Heart right ventricle (tissue), 16 donors: Measurements from ENCODE around the gene DNASE1L1. TPM values are rescaled to one million over a fixed set of nuclear protein-coding genes. Genes with fewer than 3 reads are reported as not detected.

Experiments used
- ATAC-seq, 8 donors: fragments of 200-7000 bp; cut with Tn5 transposase; one replicate each; pipeline ENCODE4 v1.9.1; 2020; ENCODE audit warnings: mild to moderate bottlenecking in 8 of 8, moderate library complexity in 8 of 8, moderate number of reproducible peaks in 1 of 8
- DNase-seq, 2 donors: peaks; one replicate each; pipeline ENCODE4 v3.0.0-alpha.2; 2020
- H3K27ac ChIP-seq, 10 donors: fragments of 200-600 bp; sonication (generic) in 2 of 10; one replicate each; pipeline versions ENCODE4 v1.5.0 to v1.8.0; 2020 to 2022; ENCODE audit warnings: mild to moderate bottlenecking in 3 of 10
- H3K27me3 ChIP-seq, 7 donors: fragments of 200-600 bp; one replicate each; pipeline ENCODE4 v1.8.0; 2021 to 2022; ENCODE audit warnings: mild to moderate bottlenecking in 2 of 7
- H3K36me3 ChIP-seq, 9 donors: fragments of 200-600 bp; sonication (generic) in 1 of 9; one replicate each; pipeline versions ENCODE4 v1.5.0 to v1.8.0; 2020 to 2022; ENCODE audit warnings: mild to moderate bottlenecking in 2 of 9
- H3K4me1 ChIP-seq, 9 donors: fragments of 200-600 bp; sonication (generic) in 1 of 9; one replicate each; pipeline versions ENCODE4 v1.5.0 to v1.8.0; 2020 to 2022; ENCODE audit warnings: mild to moderate bottlenecking in 4 of 9
- H3K4me3 ChIP-seq, 10 donors: fragments of 200-600 bp; sonication (generic) in 2 of 10; one replicate each; pipeline versions ENCODE4 v1.5.0 to v1.8.0; 2020 to 2022; ENCODE audit warnings: mild to moderate bottlenecking in 7 of 10, moderate library complexity in 2 of 10
- H3K9me3 ChIP-seq, 11 donors: fragments of 200-600 bp in 10 of 11; sonication (generic) in 2 of 11; one replicate each; pipeline versions ENCODE4 v1.5.0 to v1.8.0; 2013 to 2022; ENCODE audit warnings: mild to moderate bottlenecking in 2 of 11, control low read depth in 1 of 11, moderate library complexity in 1 of 11
- CTCF ChIP-seq, 9 donors: fragments of 200-600 bp; sonication (generic) in 2 of 9; IDR thresholded peaks; one replicate each; pipeline versions ENCODE4 v1.5.0 to v1.8.0; 2021 to 2022; ENCODE audit warnings: antibody characterized with exemption in 9 of 9, mild to moderate bottlenecking in 5 of 9, moderate library complexity in 1 of 9
- WGBS, 2 donors: extraction: QIAGEN DNeasy Blood & Tissue Kit; methylation state at CpG; one replicate each; pipeline ENCODE4 v1.1.7; 2013; ENCODE audit warnings: inconsistent platforms in 1 of 2; 5-methylcytosine and 5-hydroxymethylcytosine counted together
- intact Hi-C, 10 donors: fragments of 100-400 bp; cut with DNase I; formaldehyde crosslinking; loops; one replicate each; pipeline versions ENCODE4 v1.11.1 to v1.14.2; 2022
- polyA plus RNA-seq, 2 donors: library from polyadenylated mRNA; stranded (reverse); fragments of 200-250 nt; gene quantifications; one replicate each; pipeline ENCODE4 v1.2.3, GENCODE V29; 2013
- total RNA-seq, 10 donors: library from RNA; stranded (reverse); fragmentation: NEBNext Ultra II Directional in 3 of 10; extraction: Animal tissue kit (Norgen Biotek cat#: 25700) in 3 of 10; gene quantifications; one replicate each; pipeline versions ENCODE4 v1.2.1 to v1.2.4, GENCODE V29; 2021 to 2023
- donor health status: Arrhythmogenic right ventricular cardiomyopathy.
- donor health status: ischemic (EF 13 %, LVEDD 7.1; RV severe dilation, severe dysfunction).
- donor health status: healthy with polysubstance abuse.
- donor health status: DM: no; HTN: yes; CAD: no.
- donor health status: DM: no; HTN: no; CAD: no.
- donor health status: ischemic (EF 25% LVEDD 6.9; RV normal size, moderate dysfunction).
- donor health status: ischemic (EF 25% LVEDD 5.7; RV mildly dilated, moderate dysfunction).
- donor health status: healthy.
- donor health status: DM: yes; HTN: yes; CAD: no.
- donor health status: Ischemic cardiomyopathy.
- donor health status: ischemic (EF 35%, LVEDD 5.7; RV mildly dilated, moderate dysfunction).
- donor health status: nonischemic (EF 11% LVEDD 7.7; RV severe dilation, severe dysfunction).
- donor health status: DM: yes; HTN: yes; CAD: no.
- donor health status: PGD.
- donor health status: ischemic (EF 29% LVEDD 5.4; RV normal size, mild dysfunction).
- donor health status: nonischemic (EF 23%, LVEDD 6.1; RV moderate dilation, normal function).

Gene DNASE1L1
- total and polyA plus RNA-seq, 12 donors, result 27.2 to 57.1 (median 46.9) TPM

DNA sequence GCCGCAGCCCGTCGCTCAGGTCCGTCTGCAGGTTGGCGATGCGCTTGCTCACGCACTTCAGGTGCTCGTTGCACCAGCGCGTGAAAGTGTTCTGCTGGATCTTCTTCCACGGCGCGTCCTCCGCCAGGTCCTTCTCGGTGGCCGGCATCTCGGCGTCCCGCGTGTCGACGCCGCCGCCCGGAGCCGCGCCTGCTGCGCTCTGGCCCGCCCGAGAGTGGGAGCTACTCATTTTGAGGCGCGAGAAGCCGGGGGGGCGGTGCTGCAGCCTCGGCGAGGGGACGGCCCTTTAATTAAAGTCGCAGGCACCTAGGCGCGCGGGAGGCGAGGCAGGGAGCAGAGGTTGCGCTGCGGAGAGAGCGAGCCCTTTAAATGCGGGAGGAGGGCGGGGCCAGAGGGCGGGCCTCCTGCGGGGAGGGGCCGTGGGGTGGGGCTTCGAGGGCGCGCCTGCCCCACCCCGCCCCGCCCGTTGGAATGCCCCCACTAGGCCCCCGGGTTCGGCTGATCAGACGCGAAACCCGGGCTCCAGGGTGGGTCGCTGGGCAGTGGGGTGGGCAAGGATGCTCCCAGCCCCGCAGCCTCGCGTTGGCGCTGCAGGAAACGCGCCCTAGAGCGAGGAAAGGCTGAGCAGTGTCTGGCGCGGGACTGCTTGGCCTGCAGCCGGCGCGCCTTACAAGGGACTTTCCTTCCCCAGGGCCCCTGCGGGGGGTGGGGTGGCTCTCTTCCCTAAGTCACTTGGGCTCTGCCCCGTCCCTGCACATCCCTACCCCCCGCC, 37.9 kb downstream of the DNASE1L1 start:
- DNase-seq, result peak; percentile 93 to 94
- WGBS, 2 donors, result 0 to 1% methylated on average over 49 to 68 of the region's 77 CpGs
- peaks cover 0 to 21% (median 13%) of the 10 kb centered on the region in 9 donors for H3K36me3 ChIP-seq
- intact Hi-C loops, result loop anchor here in 1 of 10 donors (2.0 kb wide), 1 partner anchor 46 kb away; no protein-coding TSS in a partner anchor
- peak in 1 of 9 donors; percentile 12 for TF ChIP-seq CTCF (IDR thresholded peaks at IDR 0.05)
- H3K27ac ChIP-seq, result peak overlapping the region; percentile 85 to 100 (median 97)
- no peaks in the 10 kb centered on the region for H3K27me3 ChIP-seq
- ATAC-seq, result peak; percentile 56 to 73 (median 70)
- peak overlapping the region; percentile 58 to 92 (median 86) for H3K4me3 ChIP-seq
- peaks cover 9 to 55% (median 49%) of the 10 kb centered on the region in 9 donors for H3K4me1 ChIP-seq
- H3K9me3 ChIP-seq, result peaks cover 0 to 10% (median 0%) of the 10 kb centered on the region in 11 donors

DNA sequence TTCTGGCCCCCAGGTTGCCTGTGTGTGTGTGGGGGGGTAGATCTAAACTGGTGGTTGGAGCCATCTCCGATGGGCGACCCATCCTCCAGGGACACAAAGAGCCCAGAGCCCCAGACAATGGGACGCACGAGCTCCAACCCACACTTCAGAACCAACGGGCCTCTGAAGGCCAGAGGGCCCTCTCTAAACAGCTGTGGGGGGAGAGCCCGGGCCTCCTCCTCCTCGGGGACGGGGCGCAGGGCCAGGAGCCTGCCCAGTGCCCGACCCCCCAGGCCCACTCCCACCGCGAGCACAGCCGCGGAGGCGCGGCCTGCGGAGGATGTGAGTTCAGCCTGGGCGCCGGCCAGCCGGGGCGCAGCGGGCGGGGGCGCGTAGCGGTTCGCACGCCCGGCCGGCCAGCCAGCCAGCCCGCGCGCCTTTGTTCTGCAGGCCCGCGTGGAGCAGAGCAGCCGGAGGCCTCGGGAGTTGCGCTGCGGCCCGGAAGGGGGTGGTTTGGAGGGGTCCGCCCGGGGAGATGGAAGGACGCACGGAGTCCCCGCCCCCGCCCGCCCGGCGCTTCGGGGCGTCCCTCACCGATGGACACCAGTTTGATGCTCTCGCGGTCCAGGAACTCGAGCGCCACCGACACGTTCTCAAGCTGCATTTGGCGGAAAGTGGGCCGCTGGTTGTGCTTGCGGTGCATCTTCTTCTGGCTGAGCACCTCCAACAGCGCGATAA, 38.6 kb downstream of the DNASE1L1 start:
- peak in 1 of 2 donors; percentile 48 for DNase-seq
- Histone ChIP-seq H3K9me3 (peaks cover 0 to 10% (median 0%) of the 10 kb centered on the region in 11 donors), H3K36me3 (peaks cover 0 to 29% (median 19%) of the 10 kb centered on the region in 9 donors), H3K27ac (peak overlapping the region; percentile 85 to 100 (median 97)), H3K4me3 (peak overlapping the region; percentile 58 to 92 (median 86)), H3K27me3 (no peaks in the 10 kb centered on the region), H3K4me1 (peaks cover 9 to 62% (median 55%) of the 10 kb centered on the region in 9 donors)
- ATAC-seq, result peak in 3 of 8 donors; percentile 2 to 8 (median 4)
- no peak for TF ChIP-seq CTCF (IDR thresholded peaks at IDR 0.05)
- intact Hi-C loops, result loop anchor here in 1 of 10 donors (2.0 kb wide), 1 partner anchor 46 kb away; no protein-coding TSS in a partner anchor
- 0% methylated on average over 25 to 62 of the region's 63 CpGs for WGBS, 2 donors

GRCh38 chrX:154369449-154370299, 39.4 kb downstream of the DNASE1L1 start:
- DNase-seq (peak; percentile 77 to 87), ATAC-seq (peak; percentile 47 to 74 (median 67))
- intact Hi-C loops, result loop anchor here in 1 of 10 donors (2.0 kb wide), 1 partner anchor 45 kb away; no protein-coding TSS in a partner anchor
- Histone ChIP-seq H3K27ac (peak overlapping the region; percentile 85 to 100 (median 97)), H3K9me3 (peaks cover 0 to 10% (median 0%) of the 10 kb centered on the region in 11 donors), H3K4me1 (peaks cover 9 to 70% (median 51%) of the 10 kb centered on the region in 9 donors), H3K4me3 (peak overlapping the region; percentile 58 to 92 (median 86)), H3K27me3 (no peaks in the 10 kb centered on the region), H3K36me3 (peaks cover 0 to 37% (median 19%) of the 10 kb centered on the region in 9 donors)
- WGBS, 2 donors, result 3 to 4% methylated on average over 12 to 13 of the region's 13 CpGs
- no peak for TF ChIP-seq CTCF (IDR thresholded peaks at IDR 0.05)
